ENCODE data around the gene NEK10.
"Not testable (repeated sequence)": the region's sequence is repeated elsewhere in the genome, so short reads cannot be mapped to it uniquely, and the experiment has no call there.

Gene NEK10

GRCh38 chr3:27324686-27325085 is 44.5 kb downstream of the NEK10 start:
- peaks cover 6% of the 10 kb centered on the region for H3K9me3 Mint-ChIP-seq
- no peak for DNase-seq (ENCODE audit: low spot score in 2 of 2)
- H3K27ac Mint-ChIP-seq (ENCODE audit: low read depth) = no peak overlapping the region
- no peaks in the 10 kb centered on the region for H3K4me1 Mint-ChIP-seq
- H3K27me3 Mint-ChIP-seq = no peaks in the 10 kb centered on the region
- peaks cover under 1% of the 10 kb centered on the region for H3K36me3 Mint-ChIP-seq (ENCODE audit: insufficient read depth)
- H3K4me3 Mint-ChIP-seq = no peak overlapping the region
- no peak for ATAC-seq (replicated peaks; ENCODE audit: extremely low read depth, poor library complexity, severe bottlenecking)

GRCh38 chr3:27323087-27323570 is 46.1 kb downstream of the NEK10 start:
- no peak for ATAC-seq (replicated peaks; ENCODE audit: extremely low read depth, poor library complexity, severe bottlenecking)
- DNase-seq (ENCODE audit: low spot score in 2 of 2) = no peak
- Mint-ChIP-seq H3K27ac (ENCODE audit: low read depth) (no peak overlapping the region), H3K27me3 (no peaks in the 10 kb centered on the region), H3K4me1 (no peaks in the 10 kb centered on the region), H3K36me3 (ENCODE audit: insufficient read depth) (no peaks in the 10 kb centered on the region), H3K9me3 (peaks cover under 1% of the 10 kb centered on the region), H3K4me3 (no peak overlapping the region)

GRCh38 chr3:27322634-27323033 is 46.5 kb downstream of the NEK10 start:
- Mint-ChIP-seq H3K36me3 (ENCODE audit: insufficient read depth) (no peaks in the 10 kb centered on the region), H3K4me1 (no peaks in the 10 kb centered on the region)
- no peak for ATAC-seq (replicated peaks; ENCODE audit: extremely low read depth, poor library complexity, severe bottlenecking)

GRCh38 chr3:27319847-27320526 is 49.2 kb downstream of the NEK10 start:
- Mint-ChIP-seq H3K27me3 (no peaks in the 10 kb centered on the region), H3K4me3 (no peak overlapping the region), H3K9me3 (no peaks in the 10 kb centered on the region), H3K4me1 (no peaks in the 10 kb centered on the region), H3K36me3 (ENCODE audit: insufficient read depth) (no peaks in the 10 kb centered on the region), H3K27ac (ENCODE audit: low read depth) (no peak overlapping the region)
- no peak for DNase-seq (ENCODE audit: low spot score in 2 of 2)
- ATAC-seq (replicated peaks; ENCODE audit: extremely low read depth, poor library complexity, severe bottlenecking) = no peak

More at GRCh38 chr3:27322634-27323033, 46.5 kb downstream of the NEK10 start:
- Mint-ChIP-seq H3K4me3 (no peak overlapping the region), H3K27ac (ENCODE audit: low read depth) (no peak overlapping the region), H3K27me3 (no peaks in the 10 kb centered on the region), H3K9me3 (no peaks in the 10 kb centered on the region)
- no peak for DNase-seq (ENCODE audit: low spot score in 2 of 2)

- Mint-ChIP-seq H3K36me3 (ENCODE audit: insufficient read depth) (no peaks in the 10 kb centered on the region), H3K9me3 (no peaks in the 10 kb centered on the region), H3K27ac (ENCODE audit: low read depth) (no peak overlapping the region), H3K4me3 (no peak overlapping the region), H3K27me3 (no peaks in the 10 kb centered on the region), H3K4me1 (no peaks in the 10 kb centered on the region)
- ATAC-seq (replicated peaks; ENCODE audit: extremely low read depth, poor library complexity, severe bottlenecking) = no peak
- no peak for DNase-seq (ENCODE audit: low spot score in 2 of 2)
These were observed 49.9 kb downstream of the NEK10 start for GRCh38 chr3:27319304-27319703.

GRCh38 chr3:27317096-27317495 is 52.1 kb downstream of the NEK10 start:
- Mint-ChIP-seq H3K27me3 (no peaks in the 10 kb centered on the region), H3K4me1 (no peaks in the 10 kb centered on the region), H3K36me3 (ENCODE audit: insufficient read depth) (no peaks in the 10 kb centered on the region), H3K4me3 (no peak overlapping the region), H3K27ac (ENCODE audit: low read depth) (no peak overlapping the region), H3K9me3 (no peaks in the 10 kb centered on the region)
- no peak for ATAC-seq (replicated peaks; ENCODE audit: extremely low read depth, poor library complexity, severe bottlenecking)
- DNase-seq (ENCODE audit: low spot score in 2 of 2) = no peak

- Mint-ChIP-seq H3K4me3 (no peak overlapping the region), H3K27me3 (no peaks in the 10 kb centered on the region)
These were observed 54.2 kb downstream of the NEK10 start for GRCh38 chr3:27315003-27315402.

GRCh38 chr3:27312044-27312668 is 57.0 kb downstream of the NEK10 start:
- H3K36me3 Mint-ChIP-seq (ENCODE audit: insufficient read depth) = no peaks in the 10 kb centered on the region
- no peaks in the 10 kb centered on the region for H3K27me3 Mint-ChIP-seq
- peak; percentile 43 for ATAC-seq (replicated peaks; ENCODE audit: extremely low read depth, poor library complexity, severe bottlenecking)
- no peak for DNase-seq (ENCODE audit: low spot score in 2 of 2)
- H3K9me3 Mint-ChIP-seq = no peaks in the 10 kb centered on the region
- H3K4me3 Mint-ChIP-seq = no peak overlapping the region
- no peak overlapping the region for H3K27ac Mint-ChIP-seq (ENCODE audit: low read depth)
- no peaks in the 10 kb centered on the region for H3K4me1 Mint-ChIP-seq

More at GRCh38 chr3:27315003-27315402, 54.2 kb downstream of the NEK10 start:
- Mint-ChIP-seq H3K9me3 (no peaks in the 10 kb centered on the region), H3K36me3 (ENCODE audit: insufficient read depth) (no peaks in the 10 kb centered on the region), H3K4me1 (no peaks in the 10 kb centered on the region), H3K27ac (ENCODE audit: low read depth) (no peak overlapping the region)
- DNase-seq (ENCODE audit: low spot score in 2 of 2) (no peak), ATAC-seq (replicated peaks; ENCODE audit: extremely low read depth, poor library complexity, severe bottlenecking) (no peak)

- H3K27ac Mint-ChIP-seq (ENCODE audit: low read depth) = no peak overlapping the region
- no peak for DNase-seq (ENCODE audit: low spot score in 2 of 2)
- ATAC-seq (replicated peaks; ENCODE audit: extremely low read depth, poor library complexity, severe bottlenecking) = no peak
- no peaks in the 10 kb centered on the region for H3K4me1 Mint-ChIP-seq
- H3K36me3 Mint-ChIP-seq (ENCODE audit: insufficient read depth) = no peaks in the 10 kb centered on the region
- no peak overlapping the region for H3K4me3 Mint-ChIP-seq
- no peaks in the 10 kb centered on the region for H3K9me3 Mint-ChIP-seq
- H3K27me3 Mint-ChIP-seq = no peaks in the 10 kb centered on the region
These were observed 57.8 kb downstream of the NEK10 start for GRCh38 chr3:27311400-27311799.

GRCh38 chr3:27310688-27311087 is 58.5 kb downstream of the NEK10 start:
- H3K4me1 Mint-ChIP-seq = no peaks in the 10 kb centered on the region
- H3K9me3 Mint-ChIP-seq = no peaks in the 10 kb centered on the region
- no peak overlapping the region for H3K4me3 Mint-ChIP-seq
- no peak overlapping the region for H3K27ac Mint-ChIP-seq (ENCODE audit: low read depth)
- H3K27me3 Mint-ChIP-seq = no peaks in the 10 kb centered on the region
- DNase-seq (ENCODE audit: low spot score in 2 of 2) = no peak
- no peaks in the 10 kb centered on the region for H3K36me3 Mint-ChIP-seq (ENCODE audit: insufficient read depth)
- ATAC-seq (replicated peaks; ENCODE audit: extremely low read depth, poor library complexity, severe bottlenecking) = no peak

- ATAC-seq (replicated peaks; ENCODE audit: extremely low read depth, poor library complexity, severe bottlenecking) (no peak), DNase-seq (ENCODE audit: low spot score in 2 of 2) (no peak)
- Mint-ChIP-seq H3K27ac (ENCODE audit: low read depth) (no peak overlapping the region), H3K27me3 (no peaks in the 10 kb centered on the region), H3K4me1 (no peaks in the 10 kb centered on the region), H3K4me3 (no peak overlapping the region), H3K36me3 (ENCODE audit: insufficient read depth) (no peaks in the 10 kb centered on the region), H3K9me3 (no peaks in the 10 kb centered on the region)
These were observed 61.6 kb downstream of the NEK10 start for GRCh38 chr3:27307566-27307965.

GRCh38 chr3:27302891-27303290 is 66.3 kb downstream of the NEK10 start:
- no peaks in the 10 kb centered on the region for H3K27me3 Mint-ChIP-seq
- H3K9me3 Mint-ChIP-seq = no peaks in the 10 kb centered on the region
- no peaks in the 10 kb centered on the region for H3K36me3 Mint-ChIP-seq (ENCODE audit: insufficient read depth)
- ATAC-seq (replicated peaks; ENCODE audit: extremely low read depth, poor library complexity, severe bottlenecking) = no peak
- H3K27ac Mint-ChIP-seq (ENCODE audit: low read depth) = no peak overlapping the region
- no peak for DNase-seq (ENCODE audit: low spot score in 2 of 2)
- H3K4me1 Mint-ChIP-seq = no peaks in the 10 kb centered on the region
- no peak overlapping the region for H3K4me3 Mint-ChIP-seq

- not testable (repeated sequence) for H3K27ac Mint-ChIP-seq (ENCODE audit: low read depth); H3K4me1 Mint-ChIP-seq; H3K36me3 Mint-ChIP-seq (ENCODE audit: insufficient read depth); H3K9me3 Mint-ChIP-seq; ATAC-seq (replicated peaks; ENCODE audit: extremely low read depth, poor library complexity, severe bottlenecking); H3K4me3 Mint-ChIP-seq; H3K27me3 Mint-ChIP-seq; DNase-seq (ENCODE audit: low spot score in 2 of 2)
These were observed 70.2 kb downstream of the NEK10 start for GRCh38 chr3:27298981-27299380.
